ENCODE measurements around the gene TTK. TPM values are rescaled to one million over a fixed set of nuclear protein-coding genes. Genes with fewer than 3 reads are reported as not detected.
"Not testable (repeated sequence)": the region's sequence is repeated elsewhere in the genome, so short reads cannot be mapped to it uniquely, and the experiment has no call there.

TTK gene
- total RNA-seq, 1 experiment from 2014 or later, result 46.3 TPM

DNA sequence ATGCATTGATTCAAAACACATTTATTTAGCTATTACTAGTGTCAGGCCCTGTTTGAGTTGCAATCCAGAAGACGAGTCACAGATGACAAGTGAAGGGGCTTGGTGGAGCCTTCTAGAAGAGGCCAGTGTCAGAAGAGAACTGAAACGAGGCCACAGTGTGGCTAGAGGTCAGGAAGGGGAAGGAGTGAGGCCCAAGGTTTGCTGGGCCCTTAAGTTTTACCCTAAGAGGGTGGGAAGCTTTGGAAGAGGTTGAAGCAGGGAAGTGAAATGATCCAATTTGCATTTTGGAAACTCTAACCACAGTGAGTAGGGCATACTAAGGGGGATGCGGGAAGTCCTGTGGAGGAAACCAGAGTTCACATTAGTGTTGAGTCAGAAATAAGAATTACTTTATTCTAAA, 25.0 kb downstream of the TTK start:
- BruUV-seq (replicated peaks), result no TSS peak
- Histone ChIP-seq H3K79me2 (ENCODE audit: insufficient read depth, low read length) (peaks cover 7% of the 10 kb centered on the region; the same call in 1 of the 2 replicates), H4K20me1 (ENCODE audit: insufficient read depth) (no peaks in the 10 kb centered on the region), H3K4me3 (replicated peaks in 1 of 2; ENCODE audit: low read depth in 1 of 2, low read length in 2 of 2) (no peak overlapping the region), H3K4me2 (ENCODE audit: low read length) (no peak overlapping the region), H3K9me3 (ENCODE audit: control insufficient read depth in 1 of 2, insufficient read depth in 1 of 2, low read depth in 1 of 2, low read length in 2 of 2) (no peaks in the 10 kb centered on the region), H3K4me1 (ENCODE audit: control insufficient read depth in 1 of 2, insufficient read depth in 2 of 2, low read length in 2 of 2) (no peaks in the 10 kb centered on the region), H3K27me3 (ENCODE audit: insufficient read depth, low read length) (no peaks in the 10 kb centered on the region), H3K9ac (ENCODE audit: low read length) (no peak overlapping the region), H3K9me2 (ENCODE audit: insufficient read depth) (no peaks in the 10 kb centered on the region), H3K27ac (ENCODE audit: low read depth, low read length) (no peak overlapping the region), H2AFZ (ENCODE audit: low read depth, low read length, poor library complexity, severe bottlenecking) (no peak overlapping the region), H3K36me3 (ENCODE audit: control insufficient read depth in 1 of 2, insufficient read depth in 2 of 2, low read length in 2 of 2) (peaks cover 32 to 37% of the 10 kb centered on the region in 2 experiments)
- RAD21 ChIA-PET (ENCODE audit: low non-redundant PET in 1 of 2, low total read pairs in 2 of 2, uncharacterized antibody in 2 of 2, unreplicated experiment in 2 of 2), result no interaction called here
- CTCF ChIA-PET, result no interaction called here
- intact Hi-C loops (cut with micrococcal nuclease), result no loop called here
- no peak for TF ChIP-seq YY1 (IDR thresholded peaks at IDR 0.05; ENCODE audit: extremely low read depth, insufficient replicate concordance, low read depth, low read length)
- TF ChIP-seq RAD21 (IDR thresholded peaks at IDR 0.05; ENCODE audit: low read depth), result no peak
- TF ChIP-seq POLR2AphosphoS5 (IDR thresholded peaks at IDR 0.05; ENCODE audit: low read depth, low read length), result no peak
- no peak for TF ChIP-seq SRF (IDR thresholded peaks at IDR 0.05; ENCODE audit: low read depth)
- no peak for TF ChIP-seq ELF1 (IDR thresholded peaks at IDR 0.05; ENCODE audit: borderline replicate concordance, low read depth)
- no peak for TF ChIP-seq ZNF274 (IDR thresholded peaks at IDR 0.05; ENCODE audit: low read depth, low read length)
- TF ChIP-seq ZFX (IDR thresholded peaks at IDR 0.05), result no peak
- no peak for TF ChIP-seq POLR2A (IDR thresholded peaks at IDR 0.05; ENCODE audit: borderline replicate concordance, extremely low read depth, insufficient read depth, insufficient read length)
- TF ChIP-seq SP1 (IDR thresholded peaks at IDR 0.05; ENCODE audit: low read depth), result no peak
- no peak for TF ChIP-seq MAX (IDR thresholded peaks at IDR 0.05)
- TF ChIP-seq CEBPB (IDR thresholded peaks at IDR 0.05; ENCODE audit: low read depth), result no peak
- no peak for DNase-seq (ENCODE audit: low read depth, low spot score)
- ATAC-seq, result no peak
- POLR2A ChIA-PET, result no interaction called here

DNA sequence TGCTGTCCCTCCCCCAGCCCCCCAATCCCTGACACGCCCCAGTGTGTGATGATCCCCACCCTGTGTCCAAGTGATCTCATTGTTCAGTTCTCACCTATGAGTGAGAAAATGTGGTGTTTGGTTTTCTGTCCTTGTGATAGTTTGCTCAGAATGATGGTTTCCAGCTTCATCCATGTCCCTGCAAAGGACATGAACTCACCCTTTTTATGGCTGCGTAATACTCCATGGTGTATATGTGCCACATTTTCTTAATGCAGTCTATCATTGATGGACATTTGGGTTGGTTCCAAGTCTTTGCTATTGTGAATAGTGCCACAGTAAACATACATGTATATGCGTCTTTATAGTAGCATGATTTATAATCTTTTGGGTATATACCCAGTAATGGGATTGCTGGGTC, 43.8 kb downstream of the TTK start:
- H3K27me3 ChIP-seq (ENCODE audit: insufficient read depth, low read length); H3K9ac ChIP-seq (ENCODE audit: low read length); H2AFZ ChIP-seq (ENCODE audit: low read depth, low read length, poor library complexity, severe bottlenecking); H3K4me2 ChIP-seq (ENCODE audit: low read length); H3K79me2 ChIP-seq (ENCODE audit: insufficient read depth, low read length); H3K27ac ChIP-seq (ENCODE audit: low read depth, low read length); H4K20me1 ChIP-seq (ENCODE audit: insufficient read depth); H3K4me1 ChIP-seq (ENCODE audit: control insufficient read depth in 1 of 2, insufficient read depth in 2 of 2, low read length in 2 of 2); intact Hi-C loops (cut with micrococcal nuclease); DNase-seq (ENCODE audit: low read depth, low spot score); ATAC-seq; H3K36me3 ChIP-seq (ENCODE audit: control insufficient read depth in 1 of 2, insufficient read depth in 2 of 2, low read length in 2 of 2); BruUV-seq (replicated peaks); RAD21 ChIA-PET (ENCODE audit: low non-redundant PET in 1 of 2, low total read pairs in 2 of 2, uncharacterized antibody in 2 of 2, unreplicated experiment in 2 of 2); H3K9me3 ChIP-seq (ENCODE audit: control insufficient read depth in 1 of 2, insufficient read depth in 1 of 2, low read depth in 1 of 2, low read length in 2 of 2); H3K4me3 ChIP-seq (replicated peaks in 1 of 2; ENCODE audit: low read depth in 1 of 2, low read length in 2 of 2); H3K9me2 ChIP-seq (ENCODE audit: insufficient read depth); POLR2A ChIA-PET; CTCF ChIA-PET: not testable (repeated sequence)
